LNCAP (cell line): Measurements from ENCODE around the gene GREB1L.

Experiments
- TF ChIP-seq, protein P1 (sequence below): fragments of 450-650 bp; IDR thresholded peaks from 2 replicates; pipeline ENCODE4 v1.5.1; 2017; ENCODE audit warnings: mild to moderate bottlenecking

The GREB1L gene

GRCh38 chr18:21298351-21298750 lies 56.3 kb downstream of the GREB1L start:
- TF ChIP-seq, protein P1, sequence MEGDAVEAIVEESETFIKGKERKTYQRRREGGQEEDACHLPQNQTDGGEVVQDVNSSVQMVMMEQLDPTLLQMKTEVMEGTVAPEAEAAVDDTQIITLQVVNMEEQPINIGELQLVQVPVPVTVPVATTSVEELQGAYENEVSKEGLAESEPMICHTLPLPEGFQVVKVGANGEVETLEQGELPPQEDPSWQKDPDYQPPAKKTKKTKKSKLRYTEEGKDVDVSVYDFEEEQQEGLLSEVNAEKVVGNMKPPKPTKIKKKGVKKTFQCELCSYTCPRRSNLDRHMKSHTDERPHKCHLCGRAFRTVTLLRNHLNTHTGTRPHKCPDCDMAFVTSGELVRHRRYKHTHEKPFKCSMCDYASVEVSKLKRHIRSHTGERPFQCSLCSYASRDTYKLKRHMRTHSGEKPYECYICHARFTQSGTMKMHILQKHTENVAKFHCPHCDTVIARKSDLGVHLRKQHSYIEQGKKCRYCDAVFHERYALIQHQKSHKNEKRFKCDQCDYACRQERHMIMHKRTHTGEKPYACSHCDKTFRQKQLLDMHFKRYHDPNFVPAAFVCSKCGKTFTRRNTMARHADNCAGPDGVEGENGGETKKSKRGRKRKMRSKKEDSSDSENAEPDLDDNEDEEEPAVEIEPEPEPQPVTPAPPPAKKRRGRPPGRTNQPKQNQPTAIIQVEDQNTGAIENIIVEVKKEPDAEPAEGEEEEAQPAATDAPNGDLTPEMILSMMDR: no peak

DNA sequence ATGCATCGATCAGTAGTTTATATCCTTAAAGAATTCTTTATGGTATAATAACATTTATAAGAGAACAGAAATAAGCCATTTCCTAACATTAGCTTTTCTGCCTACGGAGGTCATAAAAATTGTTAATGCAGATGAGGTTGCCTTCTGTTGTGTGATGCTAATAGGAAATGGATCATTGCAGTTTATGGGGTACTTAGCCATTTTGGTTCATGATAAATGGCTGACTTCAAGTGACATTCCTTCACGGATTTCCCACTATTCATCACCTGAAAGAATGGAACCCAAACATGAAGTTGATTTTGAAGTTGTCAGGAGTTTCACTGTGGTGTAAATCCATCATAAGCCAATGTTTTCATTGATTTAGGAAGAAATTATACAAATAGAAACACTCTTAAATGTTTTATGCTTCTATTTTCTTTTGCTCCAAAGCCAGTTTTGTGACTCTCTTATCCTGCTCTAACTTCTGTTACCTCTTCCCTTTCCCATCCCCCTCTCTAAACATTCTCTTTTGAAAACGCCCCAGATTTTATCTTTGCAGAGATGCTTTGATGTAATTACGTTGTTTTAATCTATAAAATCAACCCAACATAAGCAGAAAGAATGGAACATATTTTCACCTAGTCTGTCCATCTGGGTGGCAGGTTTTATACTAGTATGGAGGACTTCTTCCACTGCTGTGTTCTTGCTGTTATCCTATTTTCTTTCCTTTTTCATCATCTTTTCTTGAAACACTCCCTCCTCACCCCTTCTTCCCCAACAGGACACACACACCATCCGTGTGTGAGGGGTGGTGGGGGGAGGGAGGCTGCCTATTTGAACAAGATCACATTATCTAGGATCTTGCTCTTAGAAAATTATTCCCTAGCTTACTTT lies 58.2 kb downstream of the GREB1L start:
- TF ChIP-seq, protein P1: no peak

DNA sequence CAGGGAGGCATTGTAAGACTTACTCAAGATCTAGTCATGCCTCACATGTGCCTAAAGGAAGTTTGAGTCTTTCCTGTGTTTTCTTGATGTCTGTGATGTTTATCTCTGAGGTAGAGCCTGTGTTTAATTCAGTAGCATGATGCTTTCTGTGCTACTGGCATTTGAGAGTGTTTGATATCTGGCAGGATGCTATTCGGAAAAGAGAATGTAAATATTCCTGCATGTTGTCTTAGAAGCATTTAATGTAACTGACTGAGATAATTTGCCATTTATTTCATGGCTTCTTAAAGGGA lies 58.8 kb downstream of the GREB1L start:
- TF ChIP-seq, protein P1: no peak

DNA sequence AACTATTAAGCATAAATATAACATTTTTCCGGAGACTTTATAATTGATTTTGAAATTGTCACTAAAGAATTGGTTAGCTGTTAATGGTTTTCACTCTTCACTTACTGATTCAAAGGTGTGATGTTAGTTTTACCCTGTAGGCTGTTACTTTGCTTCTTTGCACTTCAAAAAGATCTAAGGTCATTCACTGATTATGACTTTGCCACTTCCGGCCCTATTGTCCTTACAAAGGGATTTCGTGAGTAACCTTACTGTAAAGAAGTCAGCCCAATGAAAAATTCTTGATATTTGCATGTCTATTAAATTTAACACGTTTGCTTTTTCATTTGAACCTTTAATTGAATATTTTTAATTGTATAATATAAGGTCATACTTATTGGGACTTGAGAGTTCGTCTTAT lies 61.4 kb downstream of the GREB1L start:
- TF ChIP-seq, protein P1: no peak

- TF ChIP-seq, protein P1: no peak
Measured at GRCh38 chr18:21303895-21304294, 61.9 kb downstream of the GREB1L start.

- TF ChIP-seq, protein P1: no peak
Measured at GRCh38 chr18:21305621-21306020, 63.6 kb downstream of the GREB1L start.

GRCh38 chr18:21306368-21306767 lies 64.3 kb downstream of the GREB1L start:
- TF ChIP-seq, protein P1: no peak

- TF ChIP-seq, protein P1: no peak
Measured at GRCh38 chr18:21307578-21307977, 65.5 kb downstream of the GREB1L start.
